ENCODE results near the gene SEC24C. TPM values are rescaled to one million over a fixed set of nuclear protein-coding genes. Genes with fewer than 3 reads are reported as not detected.

SEC24C gene
- total RNA-seq, 1 experiment from 2014 or later: 69.0 TPM

GRCh38 chr10:73808021-73808815 is 64.0 kb downstream of the SEC24C start:
- no peak for DNase-seq (ENCODE audit: extremely low read depth, low read depth)

- no peak for DNase-seq (ENCODE audit: extremely low read depth, low read depth)
Measured at GRCh38 chr10:73809061-73809818, 65.1 kb downstream of the SEC24C start.

DNA sequence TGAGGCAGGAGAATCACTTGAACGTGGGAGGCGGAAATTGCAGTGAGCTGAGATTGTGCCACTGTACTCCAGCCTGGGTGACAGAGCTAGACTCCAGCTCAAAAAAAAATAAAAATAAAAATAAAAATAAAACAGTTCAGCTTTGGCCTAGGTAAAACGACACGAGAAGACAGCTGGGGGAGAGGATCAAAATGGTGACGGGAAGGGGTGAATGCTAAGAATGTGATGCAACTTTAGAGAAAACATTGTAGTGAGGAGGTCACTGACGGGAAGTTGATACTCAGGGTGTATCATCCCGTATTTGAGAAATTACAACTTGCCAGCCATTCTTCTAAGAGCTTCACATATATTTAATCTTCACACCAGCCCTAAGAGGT is 66.2 kb downstream of the SEC24C start:
- no peak for DNase-seq (ENCODE audit: extremely low read depth, low read depth)

DNA sequence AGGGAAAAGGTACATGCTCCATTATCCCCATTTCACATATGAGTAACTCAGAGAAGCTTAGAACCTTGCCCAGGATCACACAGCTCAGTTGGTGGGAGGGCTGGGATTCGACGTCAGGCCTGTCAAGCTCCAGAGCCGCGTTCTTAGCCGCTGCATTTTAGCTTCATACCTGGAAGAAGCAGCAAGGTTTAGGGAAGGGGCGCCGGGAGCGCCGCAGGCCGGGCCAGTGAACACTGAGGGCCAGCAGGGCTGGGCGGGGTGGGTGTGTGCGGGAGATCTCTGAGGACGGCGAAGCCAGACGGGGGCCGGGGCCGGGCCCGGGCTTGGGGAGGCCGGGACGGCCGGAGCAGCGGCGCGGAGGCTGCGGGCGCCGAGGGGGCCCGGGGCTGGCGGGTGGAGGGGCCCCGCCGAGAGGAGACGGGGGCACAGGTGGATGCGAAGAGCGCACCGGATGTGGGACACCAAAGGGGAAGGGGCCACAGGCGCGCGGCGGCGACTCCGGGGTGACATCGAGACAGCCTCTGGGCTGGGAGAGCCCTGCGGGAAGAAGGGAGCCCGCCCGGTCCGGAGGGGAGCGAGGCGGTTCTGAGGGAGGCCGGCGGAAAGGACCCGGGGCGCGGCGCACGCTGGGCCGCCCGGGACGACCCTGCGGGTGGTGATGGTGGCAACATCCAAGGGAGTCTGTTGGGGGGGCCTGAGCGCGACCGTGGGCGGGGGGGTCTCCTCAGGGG is 66.7 kb downstream of the SEC24C start:
- no peak for DNase-seq (ENCODE audit: extremely low read depth, low read depth)

DNA sequence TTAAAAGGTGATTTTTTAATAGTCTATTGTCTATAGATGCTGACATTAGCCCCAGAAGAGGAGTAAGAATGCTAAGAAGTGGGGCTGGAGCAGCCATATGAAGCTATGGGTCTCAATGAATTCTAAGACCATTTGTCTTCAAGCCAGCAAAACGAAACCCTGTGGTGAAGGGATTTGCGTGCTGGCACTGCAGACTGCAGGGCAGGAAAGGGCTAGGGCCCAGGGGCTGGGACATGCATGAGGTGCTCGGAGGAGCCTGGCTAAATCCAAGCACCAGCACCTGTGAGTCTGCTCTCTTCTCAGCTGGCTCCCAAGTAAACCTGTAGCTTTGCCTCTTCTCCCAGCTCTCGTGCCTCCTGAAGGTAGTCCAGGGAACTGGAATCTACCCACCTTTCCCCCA is 68.5 kb downstream of the SEC24C start:
- no peak for DNase-seq (ENCODE audit: extremely low read depth, low read depth)

- no peak for DNase-seq (ENCODE audit: extremely low read depth, low read depth)
Measured at GRCh38 chr10:73813333-73813732, 69.2 kb downstream of the SEC24C start.

DNA sequence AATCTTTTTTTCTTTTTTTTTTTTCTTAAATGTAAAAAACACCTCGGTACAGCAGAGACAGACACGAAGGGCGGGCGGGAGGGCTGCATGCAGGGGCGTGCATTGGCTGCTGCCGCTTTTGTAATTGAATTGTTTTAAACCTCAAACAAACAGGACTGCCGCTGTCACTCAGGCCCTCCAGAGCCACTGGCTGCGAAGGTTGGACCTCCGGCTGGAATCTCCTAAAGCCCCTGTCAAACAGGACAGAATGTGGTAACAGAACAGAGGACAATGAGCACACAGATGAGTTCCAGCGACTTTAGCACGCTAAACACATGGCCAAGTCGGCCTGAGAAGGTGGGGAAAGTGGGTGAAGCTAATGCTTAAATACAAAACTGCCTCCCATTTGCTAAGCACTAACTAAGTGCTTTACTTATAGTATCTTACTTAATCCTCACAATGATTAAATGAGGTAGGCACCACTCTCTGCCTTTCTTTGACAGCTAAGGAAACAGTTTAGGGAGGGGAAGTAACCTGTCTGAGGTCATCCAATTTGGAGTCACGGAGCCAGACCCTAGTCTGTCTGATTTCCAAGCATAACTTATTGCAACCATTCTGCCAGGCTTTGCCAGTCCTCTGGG is 70.2 kb downstream of the SEC24C start:
- DNase-seq (ENCODE audit: extremely low read depth, low read depth): no peak

GRCh38 chr10:73814896-73815718 is 70.9 kb downstream of the SEC24C start:
- DNase-seq (ENCODE audit: extremely low read depth, low read depth): no peak

DNA sequence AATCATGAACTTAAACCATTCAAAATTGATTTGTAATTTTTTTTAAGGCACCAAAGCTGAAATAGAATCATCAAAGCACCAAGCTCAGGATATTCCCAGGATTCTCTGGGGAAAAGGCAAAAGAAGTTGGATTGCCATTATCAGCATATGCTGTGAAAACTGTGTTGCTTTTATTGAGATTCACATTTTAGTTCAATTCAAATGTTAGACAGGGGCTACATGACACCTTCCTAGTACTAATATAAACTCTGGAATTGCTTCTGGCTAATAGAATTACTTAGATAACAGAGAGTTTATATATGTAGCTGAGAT is 71.5 kb downstream of the SEC24C start:
- DNase-seq (ENCODE audit: extremely low read depth, low read depth): no peak

GRCh38 chr10:73816917-73817729 is 73.0 kb downstream of the SEC24C start:
- no peak for DNase-seq (ENCODE audit: extremely low read depth, low read depth)

DNA sequence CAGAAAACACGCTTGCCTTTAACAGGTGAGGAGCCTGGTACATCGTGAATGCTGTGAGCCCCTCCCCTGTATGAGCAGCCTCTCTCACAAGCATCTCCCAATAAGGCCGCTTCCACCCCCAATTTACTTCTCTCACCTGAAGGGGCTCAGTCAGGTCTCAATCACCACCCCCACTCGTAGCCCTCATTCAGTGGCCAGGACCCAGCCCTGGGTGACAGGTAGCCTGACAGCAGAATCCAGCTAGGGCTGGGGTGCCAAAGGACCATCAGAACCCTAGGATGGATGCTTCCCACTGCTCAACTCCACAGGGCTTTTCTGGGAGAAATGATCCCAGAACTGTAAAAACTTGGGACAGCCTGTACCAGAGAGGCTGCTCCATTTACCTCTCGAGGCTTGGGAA is 73.7 kb downstream of the SEC24C start:
- DNase-seq (ENCODE audit: extremely low read depth, low read depth): no peak

DNA sequence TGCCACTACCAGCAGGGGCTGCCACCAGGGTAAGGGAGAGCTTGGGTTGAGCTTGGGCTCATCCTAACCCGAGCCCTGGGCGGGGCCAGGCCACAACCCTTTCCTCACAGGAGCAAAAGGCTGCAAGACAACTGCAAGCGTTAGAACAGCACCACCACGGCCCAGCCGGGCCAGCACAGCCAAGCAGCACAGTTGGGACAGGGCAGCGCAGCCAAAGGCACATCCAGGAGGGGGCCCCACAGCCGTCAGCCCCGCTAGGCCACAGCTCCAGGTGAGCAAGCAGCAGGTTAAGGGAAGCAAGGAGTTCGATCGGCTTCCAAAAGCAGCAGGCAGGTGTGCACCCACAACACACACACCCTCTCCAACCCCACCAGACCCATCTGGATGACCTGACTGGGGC is 74.2 kb downstream of the SEC24C start:
- DNase-seq (ENCODE audit: extremely low read depth, low read depth): no peak

- DNase-seq (ENCODE audit: extremely low read depth, low read depth): no peak
Measured at GRCh38 chr10:73819081-73819480, 74.9 kb downstream of the SEC24C start.

- no peak for DNase-seq (ENCODE audit: extremely low read depth, low read depth)
Measured at GRCh38 chr10:73819513-73820093, 75.4 kb downstream of the SEC24C start.

Small RNA genes within 50 kb of the gene (small RNA-seq; reads per million reads assigned to genes)
- 0 reads per million in 2 experiments for gene AC022400.4
- gene AC022400.9: 0 reads per million in 2 experiments
- 0 reads per million in 2 experiments for gene RNA5SP320
- 0 reads per million in 2 experiments for gene ZSWIM8-AS1

Other genes starting within 250 kb of the SEC24C start
- 15.3 and 17.1 TPM in 2 replicates for gene PPP3CB, start 248.3 kb upstream of the SEC24C start, total RNA-seq (2014; rRNA removed; shearing (Covaris generic))
- gene USP54, start 153.0 kb upstream of the SEC24C start, total RNA-seq (2014; rRNA removed; shearing (Covaris generic)): 15.3 and 16.4 TPM in 2 replicates
- not detected in 2 replicates for gene MYOZ1, start 102.9 kb upstream of the SEC24C start, total RNA-seq (2014; rRNA removed; shearing (Covaris generic))
- not detected in 2 replicates for gene SYNPO2L, start 88.3 kb upstream of the SEC24C start, total RNA-seq (2014; rRNA removed; shearing (Covaris generic))
- 5.2 TPM in 2 replicates for gene AGAP5, start 46.3 kb upstream of the SEC24C start, total RNA-seq (2014; rRNA removed; shearing (Covaris generic))
- 53.9 and 60.7 TPM in 2 replicates for gene CHCHD1, start 37.7 kb downstream of the SEC24C start, total RNA-seq (2014; rRNA removed; shearing (Covaris generic))
- gene ZSWIM8, start 41.2 kb downstream of the SEC24C start, total RNA-seq (2014; rRNA removed; shearing (Covaris generic)): 19.7 and 32.4 TPM in 2 replicates
- 18.5 and 20.8 TPM in 2 replicates for gene NDST2, start 67.2 kb downstream of the SEC24C start, total RNA-seq (2014; rRNA removed; shearing (Covaris generic))
- gene CAMK2G, start 130.2 kb downstream of the SEC24C start, total RNA-seq (2014; rRNA removed; shearing (Covaris generic)): 12.7 and 16.7 TPM in 2 replicates
- 9.5 and 10.3 TPM in 2 replicates for gene PLAU, start 166.8 kb downstream of the SEC24C start, total RNA-seq (2014; rRNA removed; shearing (Covaris generic))

Measured in NCI-H460 (cell line).